Non-pigmented ciliary epithelial cell (primary cell): ENCODE results near the gene SEC22B.
A peak's percentile ranks its signal among the peaks of the same experiment; 100 is the strongest.
"Not testable (repeated sequence)": the region's sequence is repeated elsewhere in the genome, so short reads cannot be mapped to it uniquely, and the experiment has no call there.

ENCODE experiments used
- DNase-seq: peaks from one replicate; pipeline ENCODE4 v3.0.0-alpha.2; 2010; ENCODE audit warnings: low read depth

Gene SEC22B

GRCh38 chr1:120176092-120176855, at the start of gene SEC22B:
TSS of gene SEC22B (minus strand) at chr1:120176520. CDS start at chr1:120176381, 139 bp downstream.
- DNase-seq: peak; percentile 81

- not testable (repeated sequence) for DNase-seq
Observed at GRCh38 chr1:120217933-120218332, 41.6 kb upstream of the SEC22B start.

- not testable (repeated sequence) for DNase-seq
Observed at GRCh38 chr1:120217175-120217929, 41.0 kb upstream of the SEC22B start.

GRCh38 chr1:120213606-120214005, 37.3 kb upstream of the SEC22B start:
- not testable (repeated sequence) for DNase-seq

GRCh38 chr1:120210754-120211153, 34.4 kb upstream of the SEC22B start:
- not testable (repeated sequence) for DNase-seq

GRCh38 chr1:120196863-120197775, 20.8 kb upstream of the SEC22B start:
- DNase-seq: not testable (repeated sequence)

GRCh38 chr1:120188626-120189025, 12.3 kb upstream of the SEC22B start:
- DNase-seq: not testable (repeated sequence)

GRCh38 chr1:120182176-120182707, 5.9 kb upstream of the SEC22B start:
- not testable (repeated sequence) for DNase-seq

GRCh38 chr1:120179811-120180690, 3.7 kb upstream of the SEC22B start:
- peak; percentile 48 for DNase-seq

- peak; percentile 54 for DNase-seq
Observed at GRCh38 chr1:120178799-120179756, 2.8 kb upstream of the SEC22B start.

- DNase-seq: not testable (repeated sequence)
Observed at GRCh38 chr1:120178058-120178457, 1.7 kb upstream of the SEC22B start.

GRCh38 chr1:120175688-120176087, 632 bp downstream of the SEC22B start:
- DNase-seq: not testable (repeated sequence)

- DNase-seq: not testable (repeated sequence)
Observed at GRCh38 chr1:120164761-120165160, 11.6 kb downstream of the SEC22B start.

GRCh38 chr1:120162015-120162414, 14.3 kb downstream of the SEC22B start:
- not testable (repeated sequence) for DNase-seq

- DNase-seq: not testable (repeated sequence)
Observed at GRCh38 chr1:120158495-120158894, 17.8 kb downstream of the SEC22B start.

GRCh38 chr1:120158086-120158485, 18.2 kb downstream of the SEC22B start:
- not testable (repeated sequence) for DNase-seq

GRCh38 chr1:120150138-120150822, 26.0 kb downstream of the SEC22B start:
- DNase-seq: not testable (repeated sequence)

GRCh38 chr1:120149420-120150059, 26.8 kb downstream of the SEC22B start:
- DNase-seq: not testable (repeated sequence)
